ENCODE results near the gene NPIPB5.
"Not testable (repeated sequence)": the region's sequence is repeated elsewhere in the genome, so short reads cannot be mapped to it uniquely, and the experiment has no call there.

NPIPB5 gene

DNA sequence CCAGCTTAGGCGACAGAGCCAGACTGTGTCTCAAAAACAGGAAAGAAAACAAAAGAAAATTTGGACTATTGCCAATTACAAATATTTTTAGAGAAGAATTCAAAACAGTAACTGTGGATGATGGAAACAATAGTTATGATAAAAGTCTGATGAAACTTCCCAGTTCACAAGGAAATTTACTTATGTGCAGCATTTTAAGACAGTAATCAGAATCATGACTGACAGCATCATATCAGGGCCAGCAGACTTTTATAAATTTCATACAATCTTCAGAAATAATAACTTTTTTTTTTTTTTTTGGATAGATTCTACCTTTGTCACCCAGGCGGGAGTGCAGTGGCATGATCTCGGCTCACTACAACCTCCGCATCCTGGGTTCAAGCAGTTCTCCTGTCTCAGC, at the start of gene NPIPB5:
Gene NPIPB5 (plus strand): TSS at position 301 of the 400 bp plus-strand sequence. CDS start 2,911 bp downstream, outside the sequence.
- not testable (repeated sequence) for H3K4me1 Mint-ChIP-seq; H3K27me3 Mint-ChIP-seq; H3K9me3 Mint-ChIP-seq; H3K27ac Mint-ChIP-seq (ENCODE audit: low read depth); H3K36me3 Mint-ChIP-seq (ENCODE audit: insufficient read depth); DNase-seq (ENCODE audit: low spot score in 2 of 2); H3K4me3 Mint-ChIP-seq; ATAC-seq (replicated peaks; ENCODE audit: extremely low read depth, poor library complexity, severe bottlenecking)

DNA sequence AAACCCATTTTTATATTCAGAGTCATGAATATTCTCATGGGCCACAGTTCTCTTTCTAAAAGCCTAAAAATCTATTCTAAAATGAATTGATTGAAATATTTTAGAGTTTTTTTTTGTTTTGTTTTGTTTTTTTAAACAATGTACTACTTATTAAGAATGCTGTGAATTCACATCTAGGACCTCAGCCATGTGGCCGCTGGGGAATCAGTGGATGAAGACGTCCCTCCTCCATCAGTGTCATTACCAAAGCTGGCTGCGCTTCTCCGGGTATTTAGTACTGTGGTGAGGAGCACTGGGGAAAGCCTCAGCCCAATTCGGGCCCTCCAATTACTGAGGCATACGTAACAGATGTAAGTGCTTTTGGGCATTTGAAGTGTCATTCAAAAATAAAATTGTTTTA, 41.8 kb upstream of the NPIPB5 start:
- ATAC-seq (replicated peaks; ENCODE audit: extremely low read depth, poor library complexity, severe bottlenecking); H3K27me3 Mint-ChIP-seq; H3K36me3 Mint-ChIP-seq (ENCODE audit: insufficient read depth); H3K9me3 Mint-ChIP-seq; DNase-seq (ENCODE audit: low spot score in 2 of 2); H3K4me1 Mint-ChIP-seq; H3K4me3 Mint-ChIP-seq; H3K27ac Mint-ChIP-seq (ENCODE audit: low read depth): not testable (repeated sequence)

GRCh38 chr16:22537996-22538395, 27.3 kb downstream of the NPIPB5 start:
- H3K9me3 Mint-ChIP-seq; H3K27me3 Mint-ChIP-seq; H3K4me3 Mint-ChIP-seq; H3K4me1 Mint-ChIP-seq; H3K27ac Mint-ChIP-seq (ENCODE audit: low read depth); DNase-seq (ENCODE audit: low spot score in 2 of 2); ATAC-seq (replicated peaks; ENCODE audit: extremely low read depth, poor library complexity, severe bottlenecking); H3K36me3 Mint-ChIP-seq (ENCODE audit: insufficient read depth): not testable (repeated sequence)

- not testable (repeated sequence) for H3K36me3 Mint-ChIP-seq (ENCODE audit: insufficient read depth); H3K9me3 Mint-ChIP-seq; H3K4me3 Mint-ChIP-seq; H3K4me1 Mint-ChIP-seq; DNase-seq (ENCODE audit: low spot score in 2 of 2); H3K27ac Mint-ChIP-seq (ENCODE audit: low read depth); ATAC-seq (replicated peaks; ENCODE audit: extremely low read depth, poor library complexity, severe bottlenecking); H3K27me3 Mint-ChIP-seq
These were observed 34.1 kb downstream of the NPIPB5 start for GRCh38 chr16:22544809-22545208.

DNA sequence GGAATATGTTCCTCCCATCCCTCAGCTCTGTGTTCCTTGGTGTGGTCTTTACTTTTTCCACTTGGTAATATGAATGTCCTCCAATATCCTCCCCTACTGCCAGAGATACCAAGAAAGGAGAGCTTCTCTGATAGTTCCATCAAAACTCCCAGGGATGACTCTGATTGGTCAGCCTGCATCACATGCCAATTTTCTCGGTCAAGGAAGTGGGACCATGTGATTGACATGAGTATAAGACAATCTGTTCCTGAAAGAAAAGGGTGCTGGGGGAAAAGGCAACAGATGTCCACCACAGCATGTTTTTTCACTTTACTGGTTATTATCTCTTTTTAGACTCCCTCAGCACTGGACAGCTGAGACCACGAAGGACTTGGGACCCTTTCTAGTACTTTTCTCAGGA, 35.9 kb downstream of the NPIPB5 start:
- DNase-seq (ENCODE audit: low spot score in 2 of 2); H3K27ac Mint-ChIP-seq (ENCODE audit: low read depth); H3K4me3 Mint-ChIP-seq; H3K36me3 Mint-ChIP-seq (ENCODE audit: insufficient read depth); ATAC-seq (replicated peaks; ENCODE audit: extremely low read depth, poor library complexity, severe bottlenecking); H3K27me3 Mint-ChIP-seq; H3K9me3 Mint-ChIP-seq; H3K4me1 Mint-ChIP-seq: not testable (repeated sequence)

DNA sequence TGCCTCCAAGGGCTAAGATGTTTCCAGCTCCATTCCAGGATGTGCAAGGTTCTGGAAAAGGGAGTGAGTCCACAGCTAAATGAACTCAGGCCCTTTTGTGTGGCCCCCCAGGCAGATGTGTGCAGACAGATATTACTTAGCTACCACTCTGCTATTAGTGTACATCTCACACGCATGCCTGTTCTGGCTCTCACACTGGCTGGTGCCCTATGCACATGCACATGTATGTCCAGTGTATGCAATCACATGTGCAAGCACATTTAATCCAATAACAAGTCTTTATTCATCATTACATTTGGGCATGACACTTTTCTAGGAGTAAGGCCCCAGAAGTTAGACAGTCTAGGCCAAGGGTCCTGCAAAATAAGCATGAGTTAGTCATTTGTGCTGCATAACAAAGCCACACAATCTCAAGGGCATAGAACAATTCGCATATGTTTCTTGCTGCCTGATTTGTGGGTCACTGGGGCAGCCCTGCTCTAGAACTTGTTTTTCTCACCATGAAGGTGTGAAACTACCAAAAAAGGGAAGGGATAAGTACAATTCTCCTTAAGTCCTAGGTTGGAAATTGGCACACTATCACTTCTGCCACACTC, 36.6 kb downstream of the NPIPB5 start:
- H3K9me3 Mint-ChIP-seq; DNase-seq (ENCODE audit: low spot score in 2 of 2); H3K4me3 Mint-ChIP-seq; H3K36me3 Mint-ChIP-seq (ENCODE audit: insufficient read depth); H3K27ac Mint-ChIP-seq (ENCODE audit: low read depth); ATAC-seq (replicated peaks; ENCODE audit: extremely low read depth, poor library complexity, severe bottlenecking); H3K27me3 Mint-ChIP-seq; H3K4me1 Mint-ChIP-seq: not testable (repeated sequence)

- DNase-seq (ENCODE audit: low spot score in 2 of 2); H3K27me3 Mint-ChIP-seq; H3K36me3 Mint-ChIP-seq (ENCODE audit: insufficient read depth); H3K27ac Mint-ChIP-seq (ENCODE audit: low read depth); H3K4me3 Mint-ChIP-seq; H3K4me1 Mint-ChIP-seq; ATAC-seq (replicated peaks; ENCODE audit: extremely low read depth, poor library complexity, severe bottlenecking); H3K9me3 Mint-ChIP-seq: not testable (repeated sequence)
These were observed 39.2 kb downstream of the NPIPB5 start for GRCh38 chr16:22549853-22550252.

DNA sequence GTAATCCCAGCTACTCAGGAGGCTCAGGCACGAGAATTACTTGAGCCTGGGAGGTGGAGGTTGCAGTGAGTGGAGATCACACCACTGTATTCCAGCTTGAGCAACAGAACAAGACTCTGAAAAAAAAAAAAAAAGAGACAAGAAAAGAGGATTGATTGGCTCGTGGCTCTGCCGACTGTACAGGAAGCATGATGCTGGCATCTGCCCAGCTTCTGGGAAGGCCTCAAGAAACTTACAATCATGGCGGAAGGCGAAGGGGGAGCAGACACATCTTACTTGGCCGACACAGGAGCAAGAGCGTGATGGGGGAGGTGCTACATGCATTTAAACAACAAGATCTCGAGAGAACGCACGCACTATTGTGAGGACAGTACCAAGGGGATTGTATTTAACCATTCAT, 40.5 kb downstream of the NPIPB5 start:
- H3K27ac Mint-ChIP-seq (ENCODE audit: low read depth); DNase-seq (ENCODE audit: low spot score in 2 of 2); H3K4me1 Mint-ChIP-seq; H3K27me3 Mint-ChIP-seq; H3K4me3 Mint-ChIP-seq; ATAC-seq (replicated peaks; ENCODE audit: extremely low read depth, poor library complexity, severe bottlenecking); H3K9me3 Mint-ChIP-seq; H3K36me3 Mint-ChIP-seq (ENCODE audit: insufficient read depth): not testable (repeated sequence)

GRCh38 chr16:22551651-22552050, 41.0 kb downstream of the NPIPB5 start:
- not testable (repeated sequence) for H3K9me3 Mint-ChIP-seq; H3K27ac Mint-ChIP-seq (ENCODE audit: low read depth); H3K4me1 Mint-ChIP-seq; H3K27me3 Mint-ChIP-seq; ATAC-seq (replicated peaks; ENCODE audit: extremely low read depth, poor library complexity, severe bottlenecking); DNase-seq (ENCODE audit: low spot score in 2 of 2); H3K4me3 Mint-ChIP-seq; H3K36me3 Mint-ChIP-seq (ENCODE audit: insufficient read depth)

- ATAC-seq (replicated peaks; ENCODE audit: extremely low read depth, poor library complexity, severe bottlenecking); H3K27me3 Mint-ChIP-seq; H3K36me3 Mint-ChIP-seq (ENCODE audit: insufficient read depth); H3K4me1 Mint-ChIP-seq; H3K27ac Mint-ChIP-seq (ENCODE audit: low read depth); H3K4me3 Mint-ChIP-seq; DNase-seq (ENCODE audit: low spot score in 2 of 2); H3K9me3 Mint-ChIP-seq: not testable (repeated sequence)
These were observed 46.1 kb downstream of the NPIPB5 start for GRCh38 chr16:22556759-22557158.
